ENCODE results near the gene METRNL.
"Not testable (repeated sequence)": the region's sequence is repeated elsewhere in the genome, so short reads cannot be mapped to it uniquely, and the experiment has no call there.

Gene METRNL

GRCh38 chr17:83079352-83079747, at the start of gene METRNL:
METRNL (plus strand) TSS chr17:83079609; CDS start chr17:83079816, 207 bp downstream.
- Histone ChIP-seq H3K9me3 (no peaks in the 10 kb centered on the region), H3K9ac (peak within 1 kb of the TSS; percentile 65), H3K27ac (no peak within 1 kb of the TSS), H3K36me3 (no peaks in the 10 kb centered on the region), H3K4me1 (peaks cover 52% of the 10 kb centered on the region), H3K4me3 (peak within 1 kb of the TSS; percentile 74), H3K27me3 (peaks cover 82% of the 10 kb centered on the region), H3K4me2 (peak within 1 kb of the TSS; percentile 97), H4K20me1 (peaks cover 52% of the 10 kb centered on the region)
- TF ChIP-seq Cebpa-rat (IDR thresholded peaks at IDR 0.05) = no peak

GRCh38 chr17:83030432-83030831, 49.0 kb upstream of the METRNL start:
- no peaks in the 10 kb centered on the region for H3K27me3 ChIP-seq
- no peaks in the 10 kb centered on the region for H4K20me1 ChIP-seq
- H3K4me1 ChIP-seq = no peaks in the 10 kb centered on the region
- H3K4me2 ChIP-seq = no peak overlapping the region
- H3K4me3 ChIP-seq = no peak overlapping the region
- H3K9ac ChIP-seq = no peak overlapping the region
- H3K27ac ChIP-seq = no peak overlapping the region
- peaks cover 14% of the 10 kb centered on the region for H3K9me3 ChIP-seq
- TF ChIP-seq Cebpa-rat (IDR thresholded peaks at IDR 0.05) = no peak
- peaks cover 41% of the 10 kb centered on the region for H3K36me3 ChIP-seq

- Histone ChIP-seq H3K36me3 (peaks cover 51% of the 10 kb centered on the region), H3K4me1 (no peaks in the 10 kb centered on the region), H3K9me3 (peaks cover 19% of the 10 kb centered on the region), H3K4me2 (no peak overlapping the region), H3K27ac (no peak overlapping the region), H3K27me3 (no peaks in the 10 kb centered on the region), H4K20me1 (no peaks in the 10 kb centered on the region), H3K4me3 (no peak overlapping the region), H3K9ac (no peak overlapping the region)
- no peak for TF ChIP-seq Cebpa-rat (IDR thresholded peaks at IDR 0.05)
Measured at GRCh38 chr17:83031321-83031945, 48.0 kb upstream of the METRNL start.

DNA sequence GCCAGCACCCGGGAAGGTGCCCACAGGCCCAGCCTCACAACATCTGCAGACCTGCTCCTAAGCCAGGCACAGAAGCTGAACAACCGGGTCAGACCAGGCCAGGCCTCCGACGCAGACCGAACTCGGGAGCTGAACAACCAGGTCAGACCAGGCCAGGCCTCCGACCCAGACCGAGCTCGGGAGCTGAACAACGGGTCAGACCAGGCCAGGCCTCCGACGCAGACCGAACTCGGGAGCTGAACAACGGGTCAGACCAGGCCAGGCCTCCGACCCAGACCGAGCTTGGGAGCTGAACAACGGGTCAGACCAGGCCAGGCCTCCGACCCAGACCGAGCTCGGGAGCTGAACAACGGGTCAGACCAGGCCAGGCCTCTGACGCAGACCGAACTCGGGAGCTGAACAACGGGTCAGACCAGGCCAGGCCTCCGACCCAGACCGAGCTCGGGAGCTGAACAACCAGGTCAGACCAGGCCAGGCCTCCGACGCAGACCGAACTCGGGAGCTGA, 47.4 kb upstream of the METRNL start:
- Histone ChIP-seq H3K36me3 (peaks cover 56% of the 10 kb centered on the region), H3K9me3 (peaks cover 19% of the 10 kb centered on the region)
- not testable (repeated sequence) for H3K4me3 ChIP-seq, H3K4me2 ChIP-seq, H3K27me3 ChIP-seq, H3K9ac ChIP-seq, H3K4me1 ChIP-seq, H4K20me1 ChIP-seq, H3K27ac ChIP-seq

DNA sequence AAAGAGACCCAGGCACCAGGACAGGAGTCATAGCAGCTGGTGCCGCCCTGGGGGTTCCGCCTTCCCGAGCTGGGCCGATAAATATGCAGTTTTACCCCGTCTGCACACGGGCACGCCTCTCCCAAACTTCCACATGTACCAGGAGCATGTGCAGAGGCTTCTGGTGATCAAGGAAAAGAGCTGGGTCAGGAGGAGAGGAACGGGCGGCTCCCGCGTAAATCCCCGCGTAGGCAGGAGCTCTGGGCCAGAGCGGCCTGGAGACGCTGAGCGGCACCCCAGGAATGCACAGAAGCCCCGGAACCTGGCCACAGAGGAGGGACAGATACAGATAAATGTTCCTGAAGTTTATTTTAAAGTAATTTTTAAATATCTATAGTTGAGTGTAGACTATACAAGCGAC, 46.6 kb upstream of the METRNL start:
- H4K20me1 ChIP-seq = no peaks in the 10 kb centered on the region
- TF ChIP-seq Cebpa-rat (IDR thresholded peaks at IDR 0.05) = no peak
- H3K9me3 ChIP-seq = peaks cover 19% of the 10 kb centered on the region
- no peaks in the 10 kb centered on the region for H3K4me1 ChIP-seq
- H3K4me2 ChIP-seq = no peak overlapping the region
- no peak overlapping the region for H3K9ac ChIP-seq
- no peaks in the 10 kb centered on the region for H3K27me3 ChIP-seq
- H3K4me3 ChIP-seq = no peak overlapping the region
- no peak overlapping the region for H3K27ac ChIP-seq
- peaks cover 64% of the 10 kb centered on the region for H3K36me3 ChIP-seq

GRCh38 chr17:83034525-83034924, 44.9 kb upstream of the METRNL start:
- H3K4me2 ChIP-seq = no peak overlapping the region
- H3K9me3 ChIP-seq = peaks cover 19% of the 10 kb centered on the region
- TF ChIP-seq Cebpa-rat (IDR thresholded peaks at IDR 0.05) = no peak
- H3K27ac ChIP-seq = no peak overlapping the region
- no peak overlapping the region for H3K4me3 ChIP-seq
- H4K20me1 ChIP-seq = no peaks in the 10 kb centered on the region
- H3K9ac ChIP-seq = no peak overlapping the region
- peaks cover 69% of the 10 kb centered on the region for H3K36me3 ChIP-seq
- H3K27me3 ChIP-seq = no peaks in the 10 kb centered on the region
- H3K4me1 ChIP-seq = no peaks in the 10 kb centered on the region

- H3K4me1 ChIP-seq = no peaks in the 10 kb centered on the region
- peaks cover 31% of the 10 kb centered on the region for H3K9me3 ChIP-seq
- H3K4me3 ChIP-seq = no peak overlapping the region
- no peak overlapping the region for H3K27ac ChIP-seq
- no peak overlapping the region for H3K4me2 ChIP-seq
- H4K20me1 ChIP-seq = no peaks in the 10 kb centered on the region
- no peaks in the 10 kb centered on the region for H3K27me3 ChIP-seq
- H3K9ac ChIP-seq = no peak overlapping the region
- no peak for TF ChIP-seq Cebpa-rat (IDR thresholded peaks at IDR 0.05)
- peaks cover 74% of the 10 kb centered on the region for H3K36me3 ChIP-seq
Measured at GRCh38 chr17:83035722-83036121, 43.7 kb upstream of the METRNL start.

DNA sequence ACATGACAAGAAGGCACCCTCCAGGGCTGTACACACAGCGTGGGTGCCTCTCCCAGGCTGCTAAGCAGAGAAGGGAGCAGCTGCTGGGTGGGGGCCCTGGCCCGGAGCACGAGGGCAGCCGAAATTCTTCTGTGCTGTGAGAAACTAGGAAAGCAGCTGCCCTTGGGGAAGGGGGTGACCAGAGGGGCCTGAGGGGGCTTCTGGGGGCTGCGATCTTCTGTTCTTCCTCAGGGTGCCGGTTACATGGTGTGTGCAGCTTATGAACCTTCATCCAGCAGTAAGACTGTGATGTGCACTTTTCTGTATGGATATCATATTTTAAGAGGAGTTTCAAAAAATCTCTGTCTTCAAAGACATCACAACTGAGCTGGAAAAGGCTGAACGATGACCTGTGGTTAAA, 43.2 kb upstream of the METRNL start:
- no peak overlapping the region for H3K27ac ChIP-seq
- H3K4me3 ChIP-seq = no peak overlapping the region
- H3K9ac ChIP-seq = no peak overlapping the region
- no peak overlapping the region for H3K4me2 ChIP-seq
- H4K20me1 ChIP-seq = no peaks in the 10 kb centered on the region
- no peaks in the 10 kb centered on the region for H3K4me1 ChIP-seq
- peaks cover 79% of the 10 kb centered on the region for H3K36me3 ChIP-seq
- H3K9me3 ChIP-seq = peaks cover 35% of the 10 kb centered on the region
- no peak for TF ChIP-seq Cebpa-rat (IDR thresholded peaks at IDR 0.05)
- H3K27me3 ChIP-seq = no peaks in the 10 kb centered on the region

DNA sequence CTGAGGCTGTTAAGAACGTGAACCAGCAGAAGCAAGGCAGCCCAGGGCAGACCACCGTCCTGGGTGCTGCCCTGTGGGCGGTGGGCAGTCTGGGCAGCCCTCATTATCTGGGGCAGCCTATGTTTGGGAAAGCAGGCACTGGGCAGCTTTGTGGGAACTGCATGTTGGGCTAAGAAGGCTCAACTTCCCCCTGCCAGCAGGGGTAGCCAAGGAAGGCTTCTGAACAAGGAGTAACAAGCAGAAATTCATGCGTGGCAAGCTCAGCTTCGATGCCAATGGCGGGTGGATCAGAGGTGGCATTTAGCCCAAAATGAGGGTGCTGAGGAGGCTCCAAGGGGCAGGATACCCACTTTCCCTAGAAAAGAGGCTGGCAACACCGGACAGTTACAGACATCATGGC, 42.7 kb upstream of the METRNL start:
- Histone ChIP-seq H3K4me1 (no peaks in the 10 kb centered on the region), H3K36me3 (peaks cover 80% of the 10 kb centered on the region), H3K27me3 (no peaks in the 10 kb centered on the region), H4K20me1 (no peaks in the 10 kb centered on the region), H3K27ac (no peak overlapping the region), H3K9me3 (peaks cover 40% of the 10 kb centered on the region), H3K4me2 (no peak overlapping the region), H3K9ac (no peak overlapping the region), H3K4me3 (no peak overlapping the region)
- no peak for TF ChIP-seq Cebpa-rat (IDR thresholded peaks at IDR 0.05)

- no peak for TF ChIP-seq Cebpa-rat (IDR thresholded peaks at IDR 0.05)
- Histone ChIP-seq H4K20me1 (no peaks in the 10 kb centered on the region), H3K4me1 (no peaks in the 10 kb centered on the region), H3K27ac (no peak overlapping the region), H3K27me3 (no peaks in the 10 kb centered on the region), H3K36me3 (peaks cover 83% of the 10 kb centered on the region), H3K4me2 (no peak overlapping the region), H3K4me3 (no peak overlapping the region), H3K9ac (no peak overlapping the region), H3K9me3 (peaks cover 46% of the 10 kb centered on the region)
Measured at GRCh38 chr17:83037084-83037873, 42.1 kb upstream of the METRNL start.
